GM12878 (cell line): ENCODE data around the gene MAPT. TPM values are rescaled to one million over a fixed set of nuclear protein-coding genes. Genes with fewer than 3 reads are reported as not detected.

ENCODE experiments used
- ATAC-seq: fragments of 200-7000 bp; cut with Tn5 transposase; 3 replicates; pipeline ENCODE4 v1.9.1; 2020; ENCODE audit warnings: mild to moderate bottlenecking, moderate library complexity
- BruUV-seq: library from RNA; stranded (reverse); fragments of 400-500 nt; replicated peaks from 2 replicates; lab custom pipeline; 2021; lab: Mats Ljungman, UMichigan
- CTCF ChIA-PET: fragments of 300-600 bp; sonication (Branson Sonifier 250); formaldehyde crosslinking; extraction: SDS; loops from one replicate; lab custom pipeline; 2021; ENCODE audit warnings: inconsistent platforms; lab: Yijun Ruan, JAX
- POLR2A ChIA-PET: fragments of 350-600 bp; formaldehyde crosslinking; extraction: SDS; loops from one replicate; lab custom pipeline; 2021; ENCODE audit warnings: inconsistent platforms; lab: Charles Lee
- RAD21 ChIA-PET: fragments of 300-600 bp; sonication (Branson Sonifier 250); formaldehyde crosslinking; loops from one replicate; lab custom pipeline; 2023; ENCODE audit warnings: antibody characterized with exemption; ENCODE audit not compliant: unreplicated experiment; lab: Charles Lee
- SMC1A ChIA-PET: fragments of 300-600 bp; sonication (Branson Sonifier 250); formaldehyde crosslinking; loops from one replicate; lab custom pipeline; 2023; ENCODE audit not compliant: unreplicated experiment, uncharacterized antibody; lab: Charles Lee
- DNase-seq: peaks from one replicate; pipeline ENCODE4 v3.0.0-alpha.2; 2011; ENCODE audit warnings: low read depth, low spot score
- FAIRE-seq: peaks from 3 replicates; lab custom pipeline; 2011; peaks lifted over from hg19 to GRCh38; lab: Jason Lieb, UNC
- H2AFZ ChIP-seq: 2 replicates; pipeline ENCODE4 v1.6.0; 2011; ENCODE audit warnings: low read depth, low read length, control low read depth; ENCODE audit not compliant: control insufficient read depth
- H3K27ac ChIP-seq: 2 replicates; pipeline ENCODE4 v1.5.1; 2011; ENCODE audit warnings: control low read depth; ENCODE audit not compliant: control insufficient read depth, insufficient read depth
- H3K27me3 ChIP-seq, 2 experiments: replicated peaks in 1 of 2; 2 replicates each; pipeline versions ENCODE4 v1.6.0 to v1.6.1; 2011; ENCODE audit warnings: low read length in 1 of 2; ENCODE audit not compliant: control insufficient read depth in 2 of 2, insufficient read depth in 2 of 2
- H3K36me3 ChIP-seq, 2 experiments: 2 replicates each; pipeline ENCODE4 v1.5.1; 2011; ENCODE audit warnings: low read length in 1 of 2; ENCODE audit not compliant: control insufficient read depth in 2 of 2, insufficient read depth in 2 of 2
- H3K4me1 ChIP-seq: 2 replicates; pipeline ENCODE4 v1.6.1; 2011; ENCODE audit warnings: mild to moderate bottlenecking, low read length, moderate library complexity, mixed read lengths; ENCODE audit not compliant: control insufficient read depth, insufficient read depth
- H3K4me2 ChIP-seq: 2 replicates; pipeline ENCODE4 v1.6.0; 2011; ENCODE audit warnings: control low read depth; ENCODE audit not compliant: control insufficient read depth, insufficient read depth
- H3K4me3 ChIP-seq: fragments of 200-600 bp; sonication (generic); 2 replicates; pipeline ENCODE4 v1.5.1; 2016
- H3K79me2 ChIP-seq: 2 replicates; pipeline ENCODE4 v1.6.0; 2011; ENCODE audit warnings: low read length; ENCODE audit not compliant: control insufficient read depth, insufficient read depth
- H3K9ac ChIP-seq: 2 replicates; pipeline ENCODE4 v1.8.0; 2011; ENCODE audit warnings: low read length, control low read depth, mixed read lengths; ENCODE audit not compliant: control insufficient read depth, insufficient read depth
- H3K9me3 ChIP-seq: replicated peaks from 3 replicates; pipeline ENCODE4 v1.5.1; 2011; ENCODE audit warnings: mild to moderate bottlenecking, low read length; ENCODE audit not compliant: control insufficient read depth, insufficient read depth
- H4K20me1 ChIP-seq: 2 replicates; pipeline ENCODE4 v1.6.0; 2011; ENCODE audit not compliant: control insufficient read depth, insufficient read depth
- BHLHE40 ChIP-seq, 2 experiments: fragments of 450-650 bp in 1 of 2; IDR thresholded peaks; 2 replicates each; pipeline ENCODE4 v1.6.1; 2011 to 2017; ENCODE audit warnings: low read depth in 2 of 2, borderline replicate concordance in 1 of 2, improper control_type of control experiment in 1 of 2, low read length in 1 of 2, mild to moderate bottlenecking in 1 of 2
- CTCF ChIP-seq, 3 experiments: IDR thresholded peaks in 2 of 3; conservative IDR thresholded peaks in 1 of 3; 2 replicates each; pipeline ENCODE4 v1.5.1; 2011; ENCODE audit warnings: low read depth in 3 of 3, low read length in 3 of 3, mild to moderate bottlenecking in 3 of 3, control low read depth in 2 of 3, moderate library complexity in 2 of 3, inconsistent platforms in 1 of 3, mixed read lengths in 1 of 3; ENCODE audit not compliant: control insufficient read depth in 2 of 3, insufficient read depth in 1 of 3; ENCODE audit errors: extremely low read depth in 1 of 3
- MAX ChIP-seq: IDR thresholded peaks from 2 replicates; pipeline ENCODE4 v1.6.1; 2012; ENCODE audit warnings: low read depth, low read length, improper control_type of control experiment
- RCOR1 ChIP-seq: conservative IDR thresholded peaks from 2 replicates; pipeline ENCODE4 v1.6.1; 2012; ENCODE audit warnings: low read depth, low read length, improper control_type of control experiment
- RELB ChIP-seq: fragments of 450-650 bp; IDR thresholded peaks from 2 replicates; pipeline ENCODE4 v1.6.1; 2017; ENCODE audit warnings: low read depth, mild to moderate bottlenecking, moderate library complexity
- SMAD5 ChIP-seq: IDR thresholded peaks from 2 replicates; pipeline ENCODE4 v1.6.1; 2016; ENCODE audit warnings: antibody characterized with exemption, low read depth
- TCF3 ChIP-seq: IDR thresholded peaks from 2 replicates; pipeline ENCODE4 v1.6.1; 2012; ENCODE audit warnings: low read depth, mild to moderate bottlenecking, low read length, borderline replicate concordance; ENCODE audit not compliant: insufficient read depth
- WRNIP1 ChIP-seq: IDR thresholded peaks from 2 replicates; pipeline ENCODE4 v1.6.1; 2011; ENCODE audit warnings: low read depth, low read length, improper control_type of control experiment, borderline replicate concordance
- ZNF384 ChIP-seq: IDR thresholded peaks from 2 replicates; pipeline ENCODE4 v1.6.1; 2012; ENCODE audit warnings: low read depth, mild to moderate bottlenecking, low read length, improper control_type of control experiment, borderline replicate concordance
- WGBS: methylation state at CpG from one replicate; pipeline ENCODE4 v1.1.6; 2016; ENCODE audit warnings: low lambda C conversion rate; ENCODE audit not compliant: insufficient replicate concordance, insufficient coverage; ENCODE audit errors: missing lambda C conversion rate; 5-methylcytosine and 5-hydroxymethylcytosine counted together
- in situ Hi-C: fragments of 300-500 bp; cut with MboI; formaldehyde crosslinking; loops from 9 replicates; pipeline ENCODE4 v1.14.3; 2018; ENCODE audit warnings: mixed read lengths
- intact Hi-C: fragments of 100-400 bp; cut with micrococcal nuclease; formaldehyde crosslinking; loops from one replicate; pipeline ENCODE4 v1.14.2; 2022; ENCODE audit not compliant: unreplicated experiment
- polyA plus RNA-seq, 11 experiments: library from polyadenylated mRNA; depleted of rRNA in 4 of 11; unstranded in 6 of 11; stranded (reverse) in 5 of 11; fragments of >200 nt; fragmentation: Nextera tagmentation in 4 of 11; fragmentation: Illumina TruSeq in 1 of 11; extraction: Ambion mirVana in 4 of 11; extraction: Trizol in 1 of 11; gene quantifications; 1 replicate in 1 of 11; 2 replicates in 10 of 11; pipeline versions ENCODE4 v1.2.1 to v1.2.3, GENCODE V29; 2011 to 2016; ENCODE audit warnings: inconsistent platforms in 2 of 11, missing spikeins in 2 of 11, low read depth in 1 of 11
- total RNA-seq, 4 experiments: library from RNA; depleted of rRNA in 3 of 4; stranded (reverse); fragments of >200 nt in 3 of 4; fragmentation: Illumina TruSeq in 1 of 4; extraction: Trizol in 1 of 4; gene quantifications; 2 replicates each; pipeline versions ENCODE4 v1.2.1 to v1.2.3, GENCODE V29; 2013 to 2021

Gene MAPT
- total and polyA plus RNA-seq, 10 of the 15 experiments (the other 5 are each of a cell fraction or from before 2014, with no cell fraction given) = under 0.01 to 0.05 (median 0.03) TPM; not detected in 7

- ChIA-PET CTCF (no interaction called here), RAD21 (no interaction called here), SMC1A (no interaction called here), POLR2A (no interaction called here)
- in situ Hi-C loops = no loop called here
- H4K20me1 ChIP-seq = no peaks in the 10 kb centered on the region
- intact Hi-C loops = no loop called here
- no peaks in the 10 kb centered on the region; a peak in 2 of 4 replicates for H3K27me3 ChIP-seq
- TF ChIP-seq BHLHE40 (IDR thresholded peaks at IDR 0.05; ENCODE audit: borderline replicate concordance in 1 of 2, low read depth in 2 of 2, low read length in 1 of 2) (no peak), ZNF384 (no peak), TCF3 (no peak), WRNIP1 (no peak), CTCF (IDR thresholded peaks at IDR 0.05 in 2 of 3, conservative IDR thresholded peaks at IDR 0.05 in 1 of 3; ENCODE audit: control insufficient read depth in 2 of 3, extremely low read depth in 1 of 3, insufficient read depth in 1 of 3, low read depth in 3 of 3, low read length in 3 of 3) (no peak), RCOR1 (no peak), RELB (no peak), MAX (no peak), SMAD5 (no peak)
- H2AFZ ChIP-seq = no peak overlapping the region
- no peak overlapping the region for H3K4me3 ChIP-seq
- no TSS peak for BruUV-seq
- no peaks in the 10 kb centered on the region for H3K79me2 ChIP-seq
- no peak for ATAC-seq
- no peaks in the 10 kb centered on the region for H3K36me3 ChIP-seq
- no peak for DNase-seq
- no peak overlapping the region for H3K27ac ChIP-seq
- H3K4me1 ChIP-seq = no peaks in the 10 kb centered on the region
- H3K9ac ChIP-seq = no peak overlapping the region
- WGBS = 28% methylated on average over 10 of the region's 10 CpGs
- no peak overlapping the region for H3K4me2 ChIP-seq
- no peak for FAIRE-seq
- no peaks in the 10 kb centered on the region for H3K9me3 ChIP-seq
Measured at GRCh38 chr17:45935710-45936509, 41.6 kb downstream of the MAPT start.
